Measurements from ENCODE around the gene VTI1A. TPM values are rescaled to one million over a fixed set of nuclear protein-coding genes. Genes with fewer than 3 reads are reported as not detected.

Gene VTI1A
- total RNA-seq, 1 experiment from 2014 or later, result 18.1 TPM

- Histone ChIP-seq H3F3A (ENCODE audit: insufficient read depth, low read depth) (no peaks in the 10 kb centered on the region), H3K9me2 (ENCODE audit: insufficient read depth) (no peaks in the 10 kb centered on the region), H3K4me1 (replicated peaks; ENCODE audit: insufficient read depth) (no peaks in the 10 kb centered on the region), H3K4me2 (no peak overlapping the region), H3K4me3 (no peak overlapping the region), H3K27me3 (ENCODE audit: insufficient read depth, low read depth) (no peaks in the 10 kb centered on the region), H3K36me3 (ENCODE audit: low read depth) (no peaks in the 10 kb centered on the region), H3K27ac (no peak overlapping the region), H4K20me1 (ENCODE audit: insufficient read depth) (0 out of 2 replicates have a peak, but pooled peaks cover 4% of the 10 kb centered on the region), H3K9me3 (ENCODE audit: insufficient read depth, low read depth) (no peaks in the 10 kb centered on the region), H3K79me2 (ENCODE audit: low read depth) (no peaks in the 10 kb centered on the region), H2AFZ (no peak overlapping the region)
- POLR2A ChIA-PET (ENCODE audit: unreplicated experiment), result no interaction called here
- CTCF ChIA-PET, result no interaction called here
- intact Hi-C loops (cut with micrococcal nuclease; ENCODE audit: unreplicated experiment), result no loop called here
- TF ChIP-seq EZH2 (IDR thresholded peaks at IDR 0.05; ENCODE audit: low read depth) (no peak), CTCF (conservative IDR thresholded peaks at IDR 0.05) (no peak)
- BruUV-seq (replicated peaks), result no TSS peak
- DNase-seq, result no peak
Observed at GRCh38 chr10:112502536-112502935, 55.5 kb downstream of the VTI1A start.

- TF ChIP-seq CTCF (conservative IDR thresholded peaks at IDR 0.05) (no peak), EZH2 (IDR thresholded peaks at IDR 0.05; ENCODE audit: low read depth) (no peak)
- CTCF ChIA-PET, result no interaction called here
Observed at GRCh38 chr10:112503643-112504042, 56.6 kb downstream of the VTI1A start.

GRCh38 chr10:112507046-112507445, 60.0 kb downstream of the VTI1A start:
- no peaks in the 10 kb centered on the region for H3K36me3 ChIP-seq (ENCODE audit: low read depth)

More at GRCh38 chr10:112503643-112504042, 56.6 kb downstream of the VTI1A start:
- no peak overlapping the region for H2AFZ ChIP-seq
- no peaks in the 10 kb centered on the region for H3F3A ChIP-seq (ENCODE audit: insufficient read depth, low read depth)
- H3K79me2 ChIP-seq (ENCODE audit: low read depth), result no peaks in the 10 kb centered on the region
- BruUV-seq (replicated peaks), result no TSS peak
- no peak for DNase-seq
- 0 out of 2 replicates have a peak, but pooled peaks cover 4% of the 10 kb centered on the region for H4K20me1 ChIP-seq (ENCODE audit: insufficient read depth)
- H3K27me3 ChIP-seq (ENCODE audit: insufficient read depth, low read depth), result no peaks in the 10 kb centered on the region
- POLR2A ChIA-PET (ENCODE audit: unreplicated experiment), result no interaction called here
- no peaks in the 10 kb centered on the region for H3K4me1 ChIP-seq (replicated peaks; ENCODE audit: insufficient read depth)
- intact Hi-C loops (cut with micrococcal nuclease; ENCODE audit: unreplicated experiment), result no loop called here
- H3K36me3 ChIP-seq (ENCODE audit: low read depth), result no peaks in the 10 kb centered on the region
- H3K9me3 ChIP-seq (ENCODE audit: insufficient read depth, low read depth), result no peaks in the 10 kb centered on the region
- H3K4me2 ChIP-seq, result no peak overlapping the region
- H3K4me3 ChIP-seq, result no peak overlapping the region
- no peak overlapping the region for H3K27ac ChIP-seq
- H3K9me2 ChIP-seq (ENCODE audit: insufficient read depth), result no peaks in the 10 kb centered on the region

More at GRCh38 chr10:112507046-112507445, 60.0 kb downstream of the VTI1A start:
- no peak for TF ChIP-seq CTCF (conservative IDR thresholded peaks at IDR 0.05)
- no peak for TF ChIP-seq EZH2 (IDR thresholded peaks at IDR 0.05; ENCODE audit: low read depth)
- POLR2A ChIA-PET (ENCODE audit: unreplicated experiment), result no interaction called here
- Histone ChIP-seq H3K27me3 (ENCODE audit: insufficient read depth, low read depth) (no peaks in the 10 kb centered on the region), H4K20me1 (ENCODE audit: insufficient read depth) (0 out of 2 replicates have a peak, but pooled peaks cover 4% of the 10 kb centered on the region), H3K9me2 (ENCODE audit: insufficient read depth) (no peaks in the 10 kb centered on the region), H3K4me3 (no peak overlapping the region), H3K9me3 (ENCODE audit: insufficient read depth, low read depth) (no peaks in the 10 kb centered on the region), H3K4me2 (no peak overlapping the region), H3K4me1 (replicated peaks; ENCODE audit: insufficient read depth) (no peaks in the 10 kb centered on the region), H3K79me2 (ENCODE audit: low read depth) (no peaks in the 10 kb centered on the region), H2AFZ (no peak overlapping the region), H3F3A (ENCODE audit: insufficient read depth, low read depth) (no peaks in the 10 kb centered on the region), H3K27ac (no peak overlapping the region)
- no peak for DNase-seq
- CTCF ChIA-PET, result no interaction called here
- intact Hi-C loops (cut with micrococcal nuclease; ENCODE audit: unreplicated experiment), result no loop called here
- BruUV-seq (replicated peaks), result no TSS peak
